ENCODE data around the gene NUBPL. TPM values are rescaled to one million over a fixed set of nuclear protein-coding genes. Genes with fewer than 3 reads are reported as not detected.

The NUBPL gene
- total RNA-seq, 2 experiments from 2014 or later = 9.0 to 17.5 TPM

DNA sequence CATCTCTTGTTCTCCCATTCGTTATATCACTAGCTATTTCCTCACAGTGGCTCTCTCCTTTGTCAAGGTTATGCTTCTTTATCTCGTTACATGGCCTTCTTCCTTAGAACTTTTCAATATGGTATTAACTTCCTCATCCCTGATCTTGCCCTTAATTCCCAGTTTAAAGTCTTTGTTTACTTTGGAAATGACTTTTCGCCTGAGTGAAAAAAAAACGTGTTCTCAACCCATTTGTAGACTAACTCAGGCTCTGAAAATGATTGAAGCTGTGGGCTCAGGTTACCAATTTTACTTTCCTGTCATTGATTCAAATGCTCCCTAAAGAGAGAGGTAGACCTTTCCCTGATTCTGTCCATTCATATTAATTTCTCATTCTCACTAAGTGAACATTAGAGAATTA, 135.2 kb downstream of the NUBPL start:
- H3K9me2 ChIP-seq (ENCODE audit: insufficient read depth, low read length) = no peaks in the 10 kb centered on the region
- H2AFZ ChIP-seq (ENCODE audit: low read length) = no peak overlapping the region
- H3K4me3 ChIP-seq (ENCODE audit: low read depth, low read length, poor library complexity, severe bottlenecking) = no peak overlapping the region
- no peak overlapping the region for H3K4me2 ChIP-seq (ENCODE audit: low read length)
- no peaks in the 10 kb centered on the region for H3K4me1 ChIP-seq (ENCODE audit: insufficient read depth, low read length, poor library complexity, severe bottlenecking)
- CTCF ChIA-PET (ENCODE audit: unreplicated experiment) = no interaction called here
- TF ChIP-seq, protein P1, sequence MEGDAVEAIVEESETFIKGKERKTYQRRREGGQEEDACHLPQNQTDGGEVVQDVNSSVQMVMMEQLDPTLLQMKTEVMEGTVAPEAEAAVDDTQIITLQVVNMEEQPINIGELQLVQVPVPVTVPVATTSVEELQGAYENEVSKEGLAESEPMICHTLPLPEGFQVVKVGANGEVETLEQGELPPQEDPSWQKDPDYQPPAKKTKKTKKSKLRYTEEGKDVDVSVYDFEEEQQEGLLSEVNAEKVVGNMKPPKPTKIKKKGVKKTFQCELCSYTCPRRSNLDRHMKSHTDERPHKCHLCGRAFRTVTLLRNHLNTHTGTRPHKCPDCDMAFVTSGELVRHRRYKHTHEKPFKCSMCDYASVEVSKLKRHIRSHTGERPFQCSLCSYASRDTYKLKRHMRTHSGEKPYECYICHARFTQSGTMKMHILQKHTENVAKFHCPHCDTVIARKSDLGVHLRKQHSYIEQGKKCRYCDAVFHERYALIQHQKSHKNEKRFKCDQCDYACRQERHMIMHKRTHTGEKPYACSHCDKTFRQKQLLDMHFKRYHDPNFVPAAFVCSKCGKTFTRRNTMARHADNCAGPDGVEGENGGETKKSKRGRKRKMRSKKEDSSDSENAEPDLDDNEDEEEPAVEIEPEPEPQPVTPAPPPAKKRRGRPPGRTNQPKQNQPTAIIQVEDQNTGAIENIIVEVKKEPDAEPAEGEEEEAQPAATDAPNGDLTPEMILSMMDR (conservative IDR thresholded peaks at IDR 0.05; ENCODE audit: low read length) = no peak
- no peak for TF ChIP-seq EZH2phosphoT487 (IDR thresholded peaks at IDR 0.05; ENCODE audit: borderline replicate concordance, low read depth, low read length)
- H3K27ac ChIP-seq (ENCODE audit: low read depth, low read length, poor library complexity, severe bottlenecking) = no peak overlapping the region
- H3K9me3 ChIP-seq (ENCODE audit: low read length) = 0 out of 2 replicates have a peak, but pooled peaks cover 4% of the 10 kb centered on the region
- no TSS peak for BruUV-seq (replicated peaks)
- H4K20me1 ChIP-seq (ENCODE audit: insufficient read depth, low read length) = no peaks in the 10 kb centered on the region
- no peaks in the 10 kb centered on the region for H3K79me2 ChIP-seq (ENCODE audit: insufficient read depth, low read depth, low read length)
- POLR2A ChIA-PET = no interaction called here
- no peak for DNase-seq (ENCODE audit: low spot score)
- intact Hi-C loops (cut with micrococcal nuclease; ENCODE audit: unreplicated experiment) = no loop called here
- no peaks in the 10 kb centered on the region for H3K36me3 ChIP-seq (ENCODE audit: insufficient read depth, low read length)

DNA sequence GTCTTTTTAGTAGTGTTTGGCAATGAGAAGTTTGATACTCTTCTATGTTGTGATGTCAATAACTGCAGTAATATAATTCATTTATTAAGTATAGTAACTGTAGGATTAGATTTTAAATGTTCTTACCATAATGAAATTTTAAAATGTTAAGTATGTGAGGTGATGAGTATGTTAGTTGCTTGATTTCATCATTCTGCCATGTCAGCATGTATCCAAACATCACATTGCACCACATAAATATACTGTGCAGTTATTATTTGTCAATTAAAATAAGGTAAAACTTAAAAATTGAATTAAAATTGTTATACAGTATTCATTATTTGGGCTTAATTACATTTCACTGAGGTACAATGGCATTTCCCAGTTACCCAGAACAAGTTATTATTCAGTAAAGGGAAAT, 138.6 kb downstream of the NUBPL start:
- no peak for TF ChIP-seq EZH2phosphoT487 (IDR thresholded peaks at IDR 0.05; ENCODE audit: borderline replicate concordance, low read depth, low read length)
- TF ChIP-seq, protein P1 (conservative IDR thresholded peaks at IDR 0.05; ENCODE audit: low read length) = no peak
- CTCF ChIA-PET (ENCODE audit: unreplicated experiment) = no interaction called here

DNA sequence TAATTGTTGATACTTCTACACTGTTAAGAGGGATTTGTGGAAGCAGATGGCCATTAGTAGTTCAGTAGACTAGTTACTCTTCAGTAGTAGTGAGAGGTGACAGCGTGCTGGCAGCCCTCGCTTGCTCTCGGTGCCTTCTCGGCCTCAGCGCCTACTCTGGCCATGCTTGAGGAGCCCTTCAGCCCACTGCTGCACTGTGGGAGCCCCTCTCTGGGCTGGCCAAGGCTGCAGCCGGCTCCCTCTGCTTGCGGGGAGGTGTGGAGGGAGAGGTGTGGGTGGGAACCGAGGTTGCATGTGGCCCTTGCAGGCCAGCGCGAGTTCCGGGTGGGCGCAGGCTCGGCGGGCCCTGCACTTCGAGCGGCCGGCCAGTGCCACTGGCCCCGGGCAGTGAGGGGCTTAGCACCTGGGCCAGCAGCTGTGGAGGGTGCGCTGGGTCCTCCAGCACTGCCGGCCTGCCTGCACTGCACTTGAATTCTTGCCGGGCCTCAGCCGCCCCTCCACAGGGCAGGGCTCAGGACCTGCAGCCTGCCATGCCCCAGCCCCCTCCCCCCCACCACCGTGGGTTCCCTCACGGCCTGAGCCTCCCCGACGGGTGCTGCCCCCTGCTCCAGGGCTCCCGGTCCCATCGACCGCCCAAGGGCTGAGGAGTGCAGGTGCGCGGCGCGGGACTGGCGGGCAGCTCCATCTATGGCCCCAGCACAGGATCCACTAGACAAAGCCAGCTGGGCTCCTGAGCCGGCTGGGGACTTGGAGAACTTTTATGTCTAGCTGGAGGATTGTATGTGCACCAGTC, 139.3 kb downstream of the NUBPL start:
- DNase-seq (ENCODE audit: low spot score) = no peak
- no peaks in the 10 kb centered on the region for H4K20me1 ChIP-seq (ENCODE audit: insufficient read depth, low read length)
- no peak for TF ChIP-seq EZH2phosphoT487 (IDR thresholded peaks at IDR 0.05; ENCODE audit: borderline replicate concordance, low read depth, low read length)
- TF ChIP-seq, protein P1 (conservative IDR thresholded peaks at IDR 0.05; ENCODE audit: low read length) = no peak
- H3K4me2 ChIP-seq (ENCODE audit: low read length) = no peak overlapping the region
- CTCF ChIA-PET (ENCODE audit: unreplicated experiment) = no interaction called here
- no peaks in the 10 kb centered on the region for H3K4me1 ChIP-seq (ENCODE audit: insufficient read depth, low read length, poor library complexity, severe bottlenecking)
- 0 out of 2 replicates have a peak, but pooled peaks cover 4% of the 10 kb centered on the region for H3K9me3 ChIP-seq (ENCODE audit: low read length)
- H2AFZ ChIP-seq (ENCODE audit: low read length) = no peak overlapping the region
- H3K79me2 ChIP-seq (ENCODE audit: insufficient read depth, low read depth, low read length) = no peaks in the 10 kb centered on the region
- no peak overlapping the region for H3K27ac ChIP-seq (ENCODE audit: low read depth, low read length, poor library complexity, severe bottlenecking)
- no peaks in the 10 kb centered on the region for H3K9me2 ChIP-seq (ENCODE audit: insufficient read depth, low read length)
- H3K4me3 ChIP-seq (ENCODE audit: low read depth, low read length, poor library complexity, severe bottlenecking) = no peak overlapping the region
- intact Hi-C loops (cut with micrococcal nuclease; ENCODE audit: unreplicated experiment) = no loop called here
- POLR2A ChIA-PET = interaction anchor here (1.2 kb wide), 1 partner anchor 34 kb away, joined by 3 read pairs; no protein-coding TSS in a partner anchor
- no peaks in the 10 kb centered on the region for H3K36me3 ChIP-seq (ENCODE audit: insufficient read depth, low read length)
- BruUV-seq (replicated peaks) = no TSS peak

More for the DNA sequence above, 138.6 kb downstream of the NUBPL start:
- no peaks in the 10 kb centered on the region for H4K20me1 ChIP-seq (ENCODE audit: insufficient read depth, low read length)
- 0 out of 2 replicates have a peak, but pooled peaks cover 4% of the 10 kb centered on the region for H3K9me3 ChIP-seq (ENCODE audit: low read length)
- H3K27ac ChIP-seq (ENCODE audit: low read depth, low read length, poor library complexity, severe bottlenecking) = no peak overlapping the region
- H3K9me2 ChIP-seq (ENCODE audit: insufficient read depth, low read length) = no peaks in the 10 kb centered on the region
- no peak overlapping the region for H2AFZ ChIP-seq (ENCODE audit: low read length)
- no peaks in the 10 kb centered on the region for H3K79me2 ChIP-seq (ENCODE audit: insufficient read depth, low read depth, low read length)
- H3K36me3 ChIP-seq (ENCODE audit: insufficient read depth, low read length) = no peaks in the 10 kb centered on the region
- H3K4me2 ChIP-seq (ENCODE audit: low read length) = no peak overlapping the region
- no TSS peak for BruUV-seq (replicated peaks)
- POLR2A ChIA-PET = interaction anchor here (0.6 to 1.2 kb wide), 2 partner anchors 35 to 92 kb away, joined by 3 read pairs; no protein-coding TSS in a partner anchor
- H3K4me1 ChIP-seq (ENCODE audit: insufficient read depth, low read length, poor library complexity, severe bottlenecking) = no peaks in the 10 kb centered on the region
- H3K4me3 ChIP-seq (ENCODE audit: low read depth, low read length, poor library complexity, severe bottlenecking) = no peak overlapping the region
- intact Hi-C loops (cut with micrococcal nuclease; ENCODE audit: unreplicated experiment) = no loop called here
- no peak for DNase-seq (ENCODE audit: low spot score)
